Activated CD8-positive, alpha-beta T cell treated with anti-CD3 and anti-CD28 coated beads for 36 hours (primary cell): ENCODE results near the gene OS9. TPM values are rescaled to one million over a fixed set of nuclear protein-coding genes. Genes with fewer than 3 reads are reported as not detected.
"Not testable (repeated sequence)": the region's sequence is repeated elsewhere in the genome, so short reads cannot be mapped to it uniquely, and the experiment has no call there.

Experiments used
- ATAC-seq: fragments of 200-7000 bp; cut with Tn5 transposase; one replicate; pipeline ENCODE4 v1.10.0; 2021; ENCODE audit warnings: mild to moderate bottlenecking, moderate library complexity
- CTCF ChIA-PET: fragments of 350-600 bp; sonication (Branson Sonifier 250); formaldehyde crosslinking; loops from one replicate; lab custom pipeline; 2021; ENCODE audit warnings: antibody characterized with exemption; lab: Charles Lee
- POLR2A ChIA-PET: fragments of 350-600 bp; sonication (Branson Sonifier 250); formaldehyde crosslinking; loops from one replicate; lab custom pipeline; 2021; ENCODE audit warnings: antibody characterized with exemption; lab: Charles Lee
- DNase-seq: peaks from one replicate; pipeline ENCODE4 v3.0.0-alpha.2; 2020
- H3K27ac Mint-ChIP-seq: one replicate; pipeline ENCODE4 v1.8.0; 2021; ENCODE audit warnings: mild to moderate bottlenecking, mixed read lengths
- H3K27me3 Mint-ChIP-seq: one replicate; pipeline ENCODE4 v1.8.0; 2021; ENCODE audit warnings: mixed read lengths
- H3K36me3 Mint-ChIP-seq: one replicate; pipeline ENCODE4 v1.8.0; 2021; ENCODE audit warnings: low read depth, mixed read lengths
- H3K4me1 Mint-ChIP-seq: one replicate; pipeline ENCODE4 v1.8.0; 2021; ENCODE audit warnings: low read depth, mixed read lengths
- H3K4me3 Mint-ChIP-seq: one replicate; pipeline ENCODE4 v1.8.0; 2021; ENCODE audit warnings: mild to moderate bottlenecking, moderate library complexity, mixed read lengths
- H3K9me3 Mint-ChIP-seq: one replicate; pipeline ENCODE4 v1.8.0; 2021; ENCODE audit warnings: mixed read lengths
- CTCF ChIP-seq: fragments of 200-600 bp; IDR thresholded peaks from one replicate; pipeline ENCODE4 v1.8.0; 2022; ENCODE audit warnings: antibody characterized with exemption, mild to moderate bottlenecking
- intact Hi-C: fragments of 100-400 bp; cut with micrococcal nuclease; formaldehyde crosslinking; loops from one replicate; pipeline ENCODE4 v1.10.0; 2022
- total RNA-seq, 2 experiments: library from RNA; stranded (reverse); gene quantifications; one replicate each; pipeline ENCODE4 v1.2.3, GENCODE V29; 2021

Gene OS9
- total RNA-seq, 2 experiments from 2014 or later = 53.0 to 56.3 TPM

DNA sequence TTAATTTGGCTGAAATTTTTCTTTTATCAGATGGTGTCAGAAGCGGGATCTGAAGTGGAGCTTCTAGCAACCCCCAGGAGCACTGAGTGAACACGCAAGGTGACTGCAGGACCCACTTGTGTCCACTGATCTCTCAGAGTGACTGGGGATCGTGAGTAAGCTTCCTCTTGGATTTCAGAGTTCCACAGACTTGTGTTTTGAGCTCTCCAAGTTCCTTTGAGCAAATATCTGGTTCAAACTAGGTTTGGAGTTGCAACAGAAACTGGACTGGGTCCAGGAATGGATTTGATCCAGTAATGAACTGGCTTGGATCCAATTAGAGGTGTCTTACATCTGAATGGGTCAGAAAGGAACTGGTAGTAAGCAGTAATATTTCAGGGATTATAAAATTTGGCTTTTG is 36.2 kb upstream of the OS9 start:
- Mint-ChIP-seq H3K4me1 (no peaks in the 10 kb centered on the region), H3K9me3 (peaks cover 6% of the 10 kb centered on the region), H3K4me3 (no peak overlapping the region), H3K27me3 (peaks cover 7% of the 10 kb centered on the region), H3K27ac (no peak overlapping the region), H3K36me3 (no peaks in the 10 kb centered on the region)
- ChIA-PET POLR2A (no interaction called here), CTCF (interaction anchor here (1.3 to 1.8 kb wide), 3 partner anchors 35 to 74 kb away, joined by 3 to 4 read pairs (median 4); no protein-coding TSS in a partner anchor)
- no peak for DNase-seq
- intact Hi-C loops = no loop called here
- no peak for TF ChIP-seq CTCF
- ATAC-seq = no peak

- POLR2A ChIA-PET = interaction anchor here (0.6 to 0.7 kb wide), 2 partner anchors 42 to 46 kb away, joined by 3 read pairs; no protein-coding TSS in a partner anchor
- CTCF ChIA-PET = no interaction called here
- peaks cover 7% of the 10 kb centered on the region for H3K27me3 Mint-ChIP-seq
These were observed 35.0 kb upstream of the OS9 start for GRCh38 chr12:57658890-57659289.

DNA sequence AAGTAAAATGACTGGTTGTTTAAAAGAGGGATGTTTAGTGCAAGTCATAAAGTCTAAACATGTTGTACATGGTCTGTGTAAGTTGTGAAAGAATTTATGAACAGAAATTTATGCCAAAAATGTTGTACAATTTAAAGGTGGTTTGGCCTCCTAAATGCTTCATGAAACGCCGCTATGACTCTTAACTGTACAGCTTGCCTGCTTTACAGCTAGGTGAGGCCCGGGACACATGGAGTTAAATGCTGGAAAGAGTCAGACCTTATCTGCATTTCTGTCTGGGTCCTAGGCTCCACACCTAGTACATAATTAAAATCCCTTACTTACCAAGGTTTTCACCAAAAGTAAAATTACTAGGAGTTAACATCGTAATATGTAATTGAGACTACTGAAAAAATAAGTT is 32.6 kb upstream of the OS9 start:
- H3K27me3 Mint-ChIP-seq = peaks cover 7% of the 10 kb centered on the region
- CTCF ChIA-PET = interaction anchor here (1.0 to 3.1 kb wide), 6 partner anchors 12 to 78 kb away, joined by 3 to 7 read pairs (median 4); partner anchors contain the start of genes B4GALNT1 and OS9
- no peaks in the 10 kb centered on the region for H3K4me1 Mint-ChIP-seq
- H3K36me3 Mint-ChIP-seq = no peaks in the 10 kb centered on the region
- TF ChIP-seq CTCF = no peak
- peaks cover 3% of the 10 kb centered on the region for H3K9me3 Mint-ChIP-seq
- no peak overlapping the region for H3K27ac Mint-ChIP-seq
- H3K4me3 Mint-ChIP-seq = no peak overlapping the region
- ATAC-seq (no peak), DNase-seq (no peak)
- intact Hi-C loops = no loop called here
- POLR2A ChIA-PET = no interaction called here

More at GRCh38 chr12:57658890-57659289, 35.0 kb upstream of the OS9 start:
- Mint-ChIP-seq H3K27ac (no peak overlapping the region), H3K36me3 (no peaks in the 10 kb centered on the region), H3K9me3 (peaks cover 4% of the 10 kb centered on the region), H3K4me3 (no peak overlapping the region), H3K4me1 (no peaks in the 10 kb centered on the region)
- intact Hi-C loops = no loop called here
- DNase-seq (no peak), ATAC-seq (no peak)
- no peak for TF ChIP-seq CTCF

DNA sequence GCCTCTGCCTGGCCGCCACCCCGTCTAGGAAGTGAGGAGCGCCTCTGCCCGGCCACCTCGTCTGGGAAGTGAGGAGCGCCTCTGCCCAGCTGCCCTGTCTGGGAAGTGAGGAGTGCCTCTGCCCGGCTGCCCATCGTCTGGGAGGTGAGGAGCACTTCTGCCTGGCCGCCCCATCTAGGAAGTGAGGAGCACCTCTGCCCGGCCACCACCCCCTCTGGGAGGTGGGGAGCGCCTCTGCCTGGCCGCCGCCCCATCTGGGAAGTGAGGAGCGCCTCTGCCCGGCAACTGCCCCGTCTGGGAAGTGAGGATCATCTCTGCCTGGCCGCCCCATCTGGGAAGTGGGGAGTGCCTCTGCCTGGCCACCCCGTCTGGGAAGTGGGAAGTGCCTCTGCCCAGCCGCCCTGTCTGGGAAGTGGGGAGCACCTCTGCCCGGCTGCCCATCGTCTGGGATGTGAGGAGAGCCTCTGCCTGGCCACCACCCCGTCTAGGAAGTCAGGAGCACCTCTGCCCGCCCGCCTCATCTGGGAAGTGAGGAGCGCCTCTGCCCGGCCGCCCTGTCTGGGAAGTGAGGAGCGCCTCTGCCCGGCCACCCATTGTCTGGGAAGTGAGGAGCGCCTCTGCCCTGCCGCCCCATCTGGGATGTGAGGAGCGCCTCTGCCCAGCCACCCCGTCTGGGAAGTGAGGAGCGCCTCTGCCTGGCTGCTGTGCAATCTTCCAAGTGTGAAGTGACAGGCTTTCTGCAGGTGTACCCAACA is 28.7 kb upstream of the OS9 start:
- H3K27me3 Mint-ChIP-seq, CTCF ChIA-PET, POLR2A ChIA-PET, H3K27ac Mint-ChIP-seq, H3K4me1 Mint-ChIP-seq, H3K36me3 Mint-ChIP-seq, DNase-seq, ATAC-seq, H3K4me3 Mint-ChIP-seq, intact Hi-C loops, H3K9me3 Mint-ChIP-seq: not testable (repeated sequence)

GRCh38 chr12:57666897-57667296 is 27.0 kb upstream of the OS9 start:
- CTCF ChIA-PET = no interaction called here
- POLR2A ChIA-PET = no interaction called here
- H3K27ac Mint-ChIP-seq = no peak overlapping the region

GRCh38 chr12:57669691-57670090 is 24.2 kb upstream of the OS9 start:
- H3K9me3 Mint-ChIP-seq, H3K27me3 Mint-ChIP-seq, H3K4me3 Mint-ChIP-seq, POLR2A ChIA-PET, intact Hi-C loops, CTCF ChIA-PET, H3K4me1 Mint-ChIP-seq, DNase-seq, ATAC-seq, H3K27ac Mint-ChIP-seq, H3K36me3 Mint-ChIP-seq: not testable (repeated sequence)

More at GRCh38 chr12:57666897-57667296, 27.0 kb upstream of the OS9 start:
- DNase-seq = no peak
- H3K4me1 Mint-ChIP-seq = no peaks in the 10 kb centered on the region
- no peaks in the 10 kb centered on the region for H3K36me3 Mint-ChIP-seq
- no peaks in the 10 kb centered on the region for H3K27me3 Mint-ChIP-seq
- no peaks in the 10 kb centered on the region for H3K9me3 Mint-ChIP-seq
- H3K4me3 Mint-ChIP-seq = no peak overlapping the region
- intact Hi-C loops = no loop called here
- TF ChIP-seq CTCF = no peak
- ATAC-seq = no peak

- ATAC-seq, H3K4me1 Mint-ChIP-seq, intact Hi-C loops, H3K36me3 Mint-ChIP-seq, H3K27me3 Mint-ChIP-seq, POLR2A ChIA-PET, H3K4me3 Mint-ChIP-seq, H3K27ac Mint-ChIP-seq, H3K9me3 Mint-ChIP-seq, DNase-seq: not testable (repeated sequence)
- CTCF ChIA-PET = interaction anchor here (1.6 kb wide), 2 partner anchors 22 to 89 kb away, joined by 3 to 4 read pairs; partner anchors contain the start of gene OS9
These were observed 22.1 kb upstream of the OS9 start for GRCh38 chr12:57671811-57672210.
